Activated CD8-positive, alpha-beta memory T cell treated with anti-CD3 and anti-CD28 coated beads for 4 hours (primary cell): Measurements from ENCODE around the gene ZSCAN31.
"Not testable (repeated sequence)": the region's sequence is repeated elsewhere in the genome, so short reads cannot be mapped to it uniquely, and the experiment has no call there.

Experiments
- DNase-seq, 2 donors: peaks; one replicate each; pipeline ENCODE4 v3.0.0-alpha.2; 2020; ENCODE audit warnings: low read depth in 2 of 2

Gene ZSCAN31

DNA sequence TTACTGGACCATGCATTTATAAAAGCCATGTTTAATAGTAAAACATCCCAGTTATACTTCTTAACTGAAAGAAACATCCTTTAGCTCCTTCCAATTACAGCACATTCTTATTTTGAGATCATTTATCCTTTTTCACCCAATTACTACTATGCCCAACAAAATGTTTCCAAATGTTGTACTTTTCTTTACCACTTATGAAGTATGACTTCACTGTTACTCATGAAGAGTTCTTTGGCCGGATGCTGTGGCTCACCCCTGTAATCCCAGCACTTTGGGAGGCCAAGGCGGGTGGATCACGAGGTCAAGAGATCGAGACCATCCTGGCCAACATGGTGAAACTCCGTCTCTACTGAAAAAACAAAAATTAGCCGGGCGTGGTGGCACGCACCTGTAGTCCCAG, 18.1 kb downstream of the ZSCAN31 start:
- DNase-seq: not testable (repeated sequence)

DNA sequence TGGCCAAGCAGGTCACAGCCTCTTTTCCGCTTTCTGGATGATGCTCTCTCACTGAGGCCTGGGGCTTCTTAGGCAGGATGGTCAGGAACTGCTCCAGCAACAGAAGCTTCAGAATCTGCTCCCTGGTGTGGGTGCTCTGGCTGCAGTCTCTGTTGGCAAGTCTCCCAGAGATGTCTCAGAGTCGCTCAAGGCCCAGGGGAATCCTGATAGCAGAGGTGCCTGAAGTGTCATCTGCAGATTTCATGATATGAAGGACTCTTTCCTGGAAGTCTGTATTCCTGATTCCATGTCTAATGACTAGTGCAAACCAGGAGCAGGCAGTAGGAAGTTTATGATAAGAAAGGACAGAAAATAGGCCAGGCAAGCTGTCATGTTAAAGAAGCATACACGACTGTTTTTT, 20.3 kb downstream of the ZSCAN31 start:
- DNase-seq: no peak

DNA sequence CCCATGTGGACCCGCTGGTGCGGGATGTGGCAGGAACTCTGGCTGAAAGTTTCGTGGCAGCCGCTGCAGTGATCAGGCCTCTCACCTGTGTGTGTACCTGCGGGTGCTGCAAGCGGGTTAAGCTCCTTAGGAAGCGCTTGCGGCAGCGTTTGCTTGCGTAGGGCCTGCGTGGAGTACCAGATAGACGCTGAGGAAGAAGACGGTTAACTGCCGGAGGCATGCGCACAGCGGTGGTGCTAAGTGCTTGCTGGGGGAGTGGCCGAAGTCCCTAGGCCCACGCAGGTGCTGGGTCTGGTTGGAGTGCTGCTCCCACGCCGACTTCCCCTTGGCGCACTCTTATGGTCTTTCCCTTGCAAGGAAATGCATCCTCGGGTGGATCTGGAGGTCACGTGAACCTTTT, 23.0 kb downstream of the ZSCAN31 start:
- no peak for DNase-seq

DNA sequence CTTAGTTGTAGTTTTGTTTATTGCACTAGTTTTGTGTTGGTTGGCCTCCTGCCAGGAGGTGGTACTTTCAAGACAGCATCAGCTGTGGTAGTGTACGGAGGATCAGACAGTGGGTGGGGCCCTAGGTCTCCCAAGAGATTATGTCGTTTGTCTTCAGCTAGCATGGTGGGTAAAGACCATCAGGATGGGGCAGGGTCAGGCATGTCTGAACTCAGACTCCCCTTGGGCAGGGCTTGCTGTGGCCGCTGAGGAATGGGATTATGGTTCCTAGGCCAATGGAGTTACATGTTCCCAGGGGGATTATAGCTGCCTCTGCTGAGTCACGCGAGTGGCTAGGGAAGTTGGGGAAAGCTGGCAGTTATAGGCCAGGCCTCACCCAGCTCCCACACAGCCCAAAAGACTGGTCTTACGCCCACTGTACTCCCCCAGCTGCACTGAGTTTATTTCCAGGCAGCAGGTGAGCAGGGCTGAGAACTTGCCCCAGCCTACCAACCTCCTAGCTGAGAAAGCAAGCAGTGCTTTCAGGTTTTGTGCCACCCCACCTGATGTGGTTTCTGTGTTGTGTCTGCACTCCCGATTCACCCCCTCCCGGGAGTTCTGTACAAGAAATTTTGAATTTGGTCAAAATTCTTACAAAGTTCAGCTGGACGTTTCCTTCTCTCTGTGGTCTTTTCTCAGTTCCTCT, 24.7 kb downstream of the ZSCAN31 start:
- DNase-seq: no peak

DNA sequence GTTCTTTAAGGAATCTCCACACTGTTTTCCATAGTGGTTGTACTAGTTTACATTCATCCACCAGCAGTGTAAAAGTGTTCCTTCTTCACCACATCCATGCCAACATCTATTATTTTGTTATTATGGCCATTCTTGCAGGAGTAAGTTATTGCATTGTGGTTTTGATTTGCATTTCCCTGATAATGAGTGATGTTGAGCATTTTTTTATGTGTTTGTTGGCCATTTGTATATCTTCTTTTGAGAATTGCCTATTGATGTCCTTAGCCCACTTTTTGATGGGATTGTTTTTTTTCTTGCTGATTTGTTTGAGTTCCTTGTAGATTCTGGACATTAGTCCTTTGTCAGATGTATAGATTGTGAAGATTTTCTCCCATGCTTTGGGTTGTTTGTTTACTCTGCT, 29.6 kb downstream of the ZSCAN31 start:
- not testable (repeated sequence) for DNase-seq

DNA sequence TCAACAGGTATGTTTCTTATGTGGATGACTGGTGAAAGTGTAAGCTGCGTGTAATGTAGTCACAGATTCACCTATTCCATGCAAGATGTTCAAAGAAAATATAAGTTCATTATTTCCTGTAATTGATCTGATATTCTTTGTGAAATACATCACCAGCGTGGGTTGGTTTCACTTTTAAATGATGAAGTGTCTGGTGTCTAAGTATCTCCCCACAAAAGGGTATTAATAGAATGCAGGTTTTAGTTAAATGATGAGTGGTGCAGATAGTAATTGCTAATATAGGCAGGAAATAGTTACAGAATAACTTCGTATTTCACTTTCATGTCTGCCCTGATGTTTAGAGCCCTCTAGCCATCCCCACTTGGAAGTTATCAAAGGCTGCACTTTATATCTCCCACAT, 32.4 kb downstream of the ZSCAN31 start:
- DNase-seq: no peak

DNA sequence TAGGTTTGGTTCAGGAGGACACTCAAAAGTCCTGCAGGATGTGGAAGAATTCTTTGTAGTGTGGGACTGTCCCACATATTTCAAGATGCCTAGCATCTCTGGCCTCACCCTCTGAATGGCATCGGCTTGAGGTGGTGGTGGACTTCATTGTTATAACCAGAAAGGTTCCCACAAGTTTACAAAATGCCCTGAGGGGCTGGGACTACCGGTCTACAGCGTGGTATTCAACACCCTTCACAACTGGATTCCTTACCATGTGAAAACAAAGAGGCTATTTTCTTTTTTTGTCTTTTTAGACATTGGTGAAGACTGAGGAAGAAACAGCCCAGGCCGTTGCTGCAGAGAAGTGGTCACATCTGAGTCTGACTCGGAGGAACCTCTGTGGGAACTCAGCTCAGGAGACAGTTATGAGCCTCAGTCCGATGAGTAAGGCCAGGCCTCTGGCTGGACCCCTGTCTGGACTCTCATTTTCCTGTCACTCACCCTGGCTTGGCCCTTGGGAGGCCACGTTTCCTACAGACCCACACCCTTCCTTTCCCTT, 39.4 kb downstream of the ZSCAN31 start:
- DNase-seq: no peak

DNA sequence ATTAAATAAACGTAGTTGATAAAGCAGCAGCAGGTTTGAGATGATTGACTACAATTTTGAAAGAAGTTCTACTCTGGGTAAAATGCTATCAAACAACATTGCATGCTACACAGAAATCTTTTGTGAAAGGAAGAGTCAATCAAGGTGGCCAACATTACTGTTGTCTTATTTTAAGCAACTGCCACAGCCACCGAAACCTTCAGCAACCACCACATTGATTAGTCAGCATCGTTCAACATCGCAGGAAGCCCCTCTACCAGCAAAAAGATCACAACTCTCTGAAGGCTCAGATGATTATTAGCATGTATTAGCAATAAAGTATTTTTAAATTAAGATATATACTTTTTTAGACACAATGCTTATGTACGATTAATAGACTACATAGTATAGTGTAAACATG, 40.6 kb downstream of the ZSCAN31 start:
- DNase-seq: no peak

DNA sequence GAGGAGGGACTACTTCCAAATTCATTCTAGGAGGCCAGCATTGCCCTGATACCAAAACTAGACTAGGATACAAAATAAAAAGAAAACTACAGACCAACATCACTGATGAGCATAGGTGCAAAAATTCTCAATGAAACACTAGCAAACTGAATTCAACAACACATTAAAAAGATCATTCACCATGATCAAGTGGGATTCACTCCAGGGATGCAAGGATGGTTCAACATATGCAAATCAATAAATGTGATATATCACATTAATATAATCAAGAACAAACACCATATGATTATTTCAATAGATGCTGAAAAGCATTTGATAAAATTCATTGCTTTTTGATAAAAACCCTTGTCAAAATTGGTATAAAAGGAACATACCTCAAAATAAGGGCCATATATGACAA, 44.4 kb downstream of the ZSCAN31 start:
- no peak for DNase-seq

DNA sequence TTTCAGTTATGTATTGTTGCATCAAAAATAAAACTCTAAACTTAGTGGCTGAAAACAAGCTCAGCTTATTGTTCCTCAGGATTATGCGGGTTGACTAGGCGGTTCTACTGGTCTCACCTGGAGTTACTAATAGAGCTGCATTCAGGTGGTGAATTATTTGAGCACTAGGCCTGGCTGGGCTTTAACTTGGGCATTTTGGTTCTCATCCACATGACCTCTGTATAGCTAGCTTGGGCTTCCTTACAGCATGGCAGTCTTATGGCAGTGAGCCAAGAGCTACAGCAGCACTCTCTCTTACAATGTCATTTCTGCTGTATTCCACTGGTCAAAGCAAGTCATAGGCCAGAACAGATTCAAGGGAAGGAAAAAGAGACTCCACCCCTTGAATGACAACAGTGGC, 53.0 kb downstream of the ZSCAN31 start:
- DNase-seq: no peak

DNA sequence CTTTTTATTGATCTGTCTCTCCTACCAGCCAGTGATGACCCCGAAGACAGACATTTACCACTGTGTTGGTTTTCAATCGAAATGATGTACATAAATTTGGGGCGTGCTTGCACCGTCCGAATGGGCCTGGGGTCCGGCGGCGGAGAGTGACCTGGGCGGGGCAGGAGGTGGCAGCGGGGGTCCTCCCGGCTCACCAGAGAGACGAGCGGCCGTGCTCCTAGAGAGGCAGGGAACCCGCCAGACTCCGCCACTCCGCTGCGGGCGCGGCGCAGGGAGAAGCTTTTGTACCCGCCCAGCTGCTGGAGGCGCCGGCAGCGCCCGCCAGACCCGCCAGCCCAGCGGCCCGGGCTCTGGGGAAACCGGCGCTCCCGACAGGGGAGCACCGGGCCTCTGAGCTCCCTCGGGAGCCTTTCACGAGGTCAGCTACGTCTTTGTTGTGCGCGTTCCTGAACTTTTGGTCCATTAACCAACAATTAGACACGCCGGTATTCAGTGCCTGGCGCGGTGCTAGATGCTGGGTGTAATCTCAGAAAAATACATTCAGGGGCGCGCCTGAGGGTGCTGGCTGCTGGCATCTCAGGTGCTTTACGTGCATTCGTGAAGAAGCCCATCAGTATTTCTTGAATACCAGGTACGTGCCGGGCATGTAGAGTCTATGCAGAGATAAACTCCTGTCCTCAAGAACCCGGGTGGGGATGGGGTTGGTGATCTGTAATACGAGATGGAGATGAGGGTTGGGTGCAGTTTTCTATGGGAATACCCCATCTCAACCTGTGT, 54.5 kb downstream of the ZSCAN31 start, which contains the start of gene PGBD1:
Gene PGBD1, plus strand, starts transcription at position 285 of the 777 bp plus-strand sequence. CDS start 2,242 bp downstream, outside the sequence.
- peak; percentile 9 to 12 for DNase-seq

DNA sequence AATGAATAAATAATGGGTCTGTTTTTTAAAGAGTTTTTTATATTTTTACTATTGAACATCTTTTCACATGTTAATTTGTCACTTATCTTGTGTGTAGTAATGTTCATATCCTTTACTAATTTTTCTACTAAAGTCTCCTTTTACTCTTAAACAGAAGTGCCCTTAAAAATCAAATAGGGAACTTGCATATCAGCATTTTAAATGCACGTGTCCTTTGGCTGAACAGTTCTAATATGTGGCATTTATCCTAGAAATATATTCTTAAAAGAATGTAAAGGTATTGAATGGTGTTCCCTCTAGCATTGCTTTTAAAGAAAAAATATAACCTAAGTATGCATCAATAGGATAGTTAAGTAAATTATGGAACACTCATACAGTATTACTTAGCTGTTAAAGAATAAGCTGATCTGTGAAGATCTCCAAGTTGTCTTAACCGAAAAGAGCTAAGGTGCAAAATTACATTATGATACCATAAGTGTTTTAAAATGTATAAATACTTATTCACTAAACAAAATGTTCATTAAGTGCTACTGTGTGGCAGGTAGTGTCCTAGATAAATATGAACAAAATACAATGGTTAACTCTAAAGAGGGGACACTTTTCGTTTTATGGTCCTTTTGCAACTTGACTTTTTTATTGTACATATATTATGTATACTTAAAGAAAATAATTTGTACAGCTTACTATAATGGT, 55.2 kb downstream of the ZSCAN31 start:
- DNase-seq: no peak

DNA sequence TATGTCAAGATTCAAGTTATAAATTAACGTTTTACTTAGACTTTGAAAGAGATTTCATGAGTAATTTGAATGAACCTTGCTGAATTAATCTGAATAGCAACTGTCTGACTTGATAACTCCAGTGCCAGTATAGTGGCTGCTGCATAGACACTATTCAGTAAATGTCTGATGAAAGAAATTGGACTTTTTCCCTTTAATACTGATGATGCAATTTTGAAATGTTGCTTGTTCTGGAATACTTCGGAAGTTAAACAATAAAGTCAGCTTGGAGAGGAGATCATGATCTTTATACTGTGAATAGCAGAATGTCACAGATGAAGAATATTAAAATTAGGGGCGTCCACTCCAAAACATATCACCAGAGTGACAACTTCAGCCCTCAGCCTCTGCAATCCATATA, 58.2 kb downstream of the ZSCAN31 start:
- no peak for DNase-seq

DNA sequence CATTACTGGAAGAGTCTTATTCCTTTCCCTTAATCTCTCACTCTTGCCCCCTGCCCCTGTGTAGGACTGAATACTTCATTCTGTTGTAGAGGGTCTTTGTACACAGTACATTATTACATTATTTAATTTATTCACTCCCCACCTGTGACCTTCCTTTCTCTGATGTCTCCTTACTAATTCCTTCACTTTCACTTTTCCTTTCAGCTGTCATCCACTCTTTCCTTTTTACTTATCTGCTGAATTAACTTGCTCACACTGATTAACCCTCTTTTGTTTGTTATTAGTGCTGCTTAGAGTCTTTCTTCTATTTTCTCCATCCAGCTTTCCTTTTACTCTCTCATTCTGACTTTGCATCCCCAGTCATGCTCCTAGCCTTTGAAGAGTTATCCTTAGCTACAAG, 61.1 kb downstream of the ZSCAN31 start:
- no peak for DNase-seq
